Measurements from ENCODE around the gene MPZL2. TPM values are rescaled to one million over a fixed set of nuclear protein-coding genes. Genes with fewer than 3 reads are reported as not detected.

Gene MPZL2
- polyA plus RNA-seq, 1 donor from 2014 or later = not detected

- no peak overlapping the region for H2AFZ ChIP-seq (ENCODE audit: low read depth, low read length)
- H3K9me3 ChIP-seq (ENCODE audit: low read length) = no peaks in the 10 kb centered on the region
- no peak overlapping the region for H3K9ac ChIP-seq (ENCODE audit: low read length)
- no peaks in the 10 kb centered on the region for H3K36me3 ChIP-seq (ENCODE audit: insufficient read depth, low read length)
- no peak overlapping the region for H3K4me2 ChIP-seq (ENCODE audit: low read length)
- no peak for TF ChIP-seq EZH2 (IDR thresholded peaks at IDR 0.05; ENCODE audit: borderline replicate concordance, insufficient read depth, low read length, poor library complexity, severe bottlenecking)
- TF ChIP-seq CTCF (IDR thresholded peaks at IDR 0.05; ENCODE audit: poor library complexity, severe bottlenecking) = no peak
- no peak for TF ChIP-seq REST (IDR thresholded peaks at IDR 0.05; ENCODE audit: borderline replicate concordance)
- H3K27ac ChIP-seq (ENCODE audit: low read length) = no peak overlapping the region
- no peaks in the 10 kb centered on the region for H4K20me1 ChIP-seq (ENCODE audit: insufficient read depth)
- no peaks in the 10 kb centered on the region for H3F3A ChIP-seq (ENCODE audit: insufficient read depth, low read length, poor library complexity, severe bottlenecking)
- no peaks in the 10 kb centered on the region for H3K27me3 ChIP-seq (ENCODE audit: insufficient read depth, low read depth, low read length)
- no peaks in the 10 kb centered on the region for H3K9me2 ChIP-seq (ENCODE audit: insufficient read depth, low read length)
- no peak overlapping the region for H3K4me3 ChIP-seq (ENCODE audit: low read length)
- no peaks in the 10 kb centered on the region for H3K79me2 ChIP-seq (replicated peaks; ENCODE audit: insufficient read depth, low read length)
These were observed 40.5 kb downstream of the MPZL2 start for GRCh38 chr11:118223570-118223969.

GRCh38 chr11:118222437-118222836, 41.7 kb downstream of the MPZL2 start:
- Histone ChIP-seq H3K36me3 (ENCODE audit: insufficient read depth, low read length) (no peaks in the 10 kb centered on the region), H4K20me1 (ENCODE audit: insufficient read depth) (no peaks in the 10 kb centered on the region)
- no peak for TF ChIP-seq SMC3 (conservative IDR thresholded peaks at IDR 0.05; ENCODE audit: poor library complexity)
- TF ChIP-seq EZH2 (IDR thresholded peaks at IDR 0.05; ENCODE audit: borderline replicate concordance, insufficient read depth, low read length, poor library complexity, severe bottlenecking) = no peak

GRCh38 chr11:118221419-118221818, 42.7 kb downstream of the MPZL2 start:
- no peak for TF ChIP-seq SMC3 (conservative IDR thresholded peaks at IDR 0.05; ENCODE audit: poor library complexity)
- TF ChIP-seq MXI1 (conservative IDR thresholded peaks at IDR 0.05; ENCODE audit: poor library complexity, severe bottlenecking) = no peak
- no peak for TF ChIP-seq CTCF (IDR thresholded peaks at IDR 0.05; ENCODE audit: poor library complexity, severe bottlenecking)
- TF ChIP-seq RAD21 (conservative IDR thresholded peaks at IDR 0.05) = no peak
- TF ChIP-seq REST (IDR thresholded peaks at IDR 0.05; ENCODE audit: borderline replicate concordance) = no peak
- TF ChIP-seq POLR2AphosphoS5 (IDR thresholded peaks at IDR 0.05) = no peak
- TF ChIP-seq EZH2 (IDR thresholded peaks at IDR 0.05; ENCODE audit: borderline replicate concordance, insufficient read depth, low read length, poor library complexity, severe bottlenecking) = no peak
- no peak for TF ChIP-seq EP300 (conservative IDR thresholded peaks at IDR 0.05; ENCODE audit: poor library complexity, severe bottlenecking)
- no peak overlapping the region for H2AFZ ChIP-seq (ENCODE audit: low read depth, low read length)
- no peak overlapping the region for H3K27ac ChIP-seq (ENCODE audit: low read length)
- H3F3A ChIP-seq (ENCODE audit: insufficient read depth, low read length, poor library complexity, severe bottlenecking) = no peaks in the 10 kb centered on the region
- H3K9ac ChIP-seq (ENCODE audit: low read length) = no peak overlapping the region
- no peaks in the 10 kb centered on the region for H3K9me2 ChIP-seq (ENCODE audit: insufficient read depth, low read length)
- no peak overlapping the region for H3K4me2 ChIP-seq (ENCODE audit: low read length)
- no peaks in the 10 kb centered on the region for H3K79me2 ChIP-seq (replicated peaks; ENCODE audit: insufficient read depth, low read length)
- no peak overlapping the region for H3K4me3 ChIP-seq (ENCODE audit: low read length)
- H3K27me3 ChIP-seq (ENCODE audit: insufficient read depth, low read depth, low read length) = no peaks in the 10 kb centered on the region
- no peaks in the 10 kb centered on the region for H4K20me1 ChIP-seq (ENCODE audit: insufficient read depth)
- no peaks in the 10 kb centered on the region for H3K36me3 ChIP-seq (ENCODE audit: insufficient read depth, low read length)
- H3K9me3 ChIP-seq (ENCODE audit: low read length) = no peaks in the 10 kb centered on the region

More at GRCh38 chr11:118222437-118222836, 41.7 kb downstream of the MPZL2 start:
- Histone ChIP-seq H3K27me3 (ENCODE audit: insufficient read depth, low read depth, low read length) (no peaks in the 10 kb centered on the region), H3K4me2 (ENCODE audit: low read length) (no peak overlapping the region), H3K9me2 (ENCODE audit: insufficient read depth, low read length) (no peaks in the 10 kb centered on the region), H3K9me3 (ENCODE audit: low read length) (no peaks in the 10 kb centered on the region), H3F3A (ENCODE audit: insufficient read depth, low read length, poor library complexity, severe bottlenecking) (no peaks in the 10 kb centered on the region), H3K79me2 (replicated peaks; ENCODE audit: insufficient read depth, low read length) (no peaks in the 10 kb centered on the region), H3K9ac (ENCODE audit: low read length) (no peak overlapping the region), H3K27ac (ENCODE audit: low read length) (no peak overlapping the region), H2AFZ (ENCODE audit: low read depth, low read length) (no peak overlapping the region), H3K4me3 (ENCODE audit: low read length) (no peak overlapping the region)
